KOPT-K1 (cell line): Measurements from ENCODE around the gene REEP1.

Experiments
- H3K27ac ChIP-seq: fragments of 200-600 bp; sonication (generic); 2 replicates; pipeline ENCODE4 v1.5.1; 2016; ENCODE audit warnings: antibody characterized with exemption, mild to moderate bottlenecking, low read depth, low read length; ENCODE audit not compliant: poor library complexity, severe bottlenecking
- H3K36me3 ChIP-seq: fragments of 200-600 bp; sonication (generic); 2 replicates; pipeline ENCODE4 v1.5.1; 2017; ENCODE audit warnings: antibody characterized with exemption, mild to moderate bottlenecking, low read length, moderate library complexity; ENCODE audit not compliant: insufficient read depth
- H3K9me3 ChIP-seq: fragments of 200-600 bp; sonication (generic); 2 replicates; pipeline ENCODE4 v1.5.1; 2017; ENCODE audit warnings: antibody characterized with exemption, low read length, mild to moderate bottlenecking; ENCODE audit not compliant: insufficient read depth, poor library complexity, severe bottlenecking

The REEP1 gene, protein sequence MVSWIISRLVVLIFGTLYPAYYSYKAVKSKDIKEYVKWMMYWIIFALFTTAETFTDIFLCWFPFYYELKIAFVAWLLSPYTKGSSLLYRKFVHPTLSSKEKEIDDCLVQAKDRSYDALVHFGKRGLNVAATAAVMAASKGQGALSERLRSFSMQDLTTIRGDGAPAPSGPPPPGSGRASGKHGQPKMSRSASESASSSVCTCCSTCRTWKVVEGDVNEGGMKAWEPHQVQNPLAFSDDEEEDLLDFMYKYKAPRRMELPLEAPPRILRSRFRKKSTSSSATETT

DNA sequence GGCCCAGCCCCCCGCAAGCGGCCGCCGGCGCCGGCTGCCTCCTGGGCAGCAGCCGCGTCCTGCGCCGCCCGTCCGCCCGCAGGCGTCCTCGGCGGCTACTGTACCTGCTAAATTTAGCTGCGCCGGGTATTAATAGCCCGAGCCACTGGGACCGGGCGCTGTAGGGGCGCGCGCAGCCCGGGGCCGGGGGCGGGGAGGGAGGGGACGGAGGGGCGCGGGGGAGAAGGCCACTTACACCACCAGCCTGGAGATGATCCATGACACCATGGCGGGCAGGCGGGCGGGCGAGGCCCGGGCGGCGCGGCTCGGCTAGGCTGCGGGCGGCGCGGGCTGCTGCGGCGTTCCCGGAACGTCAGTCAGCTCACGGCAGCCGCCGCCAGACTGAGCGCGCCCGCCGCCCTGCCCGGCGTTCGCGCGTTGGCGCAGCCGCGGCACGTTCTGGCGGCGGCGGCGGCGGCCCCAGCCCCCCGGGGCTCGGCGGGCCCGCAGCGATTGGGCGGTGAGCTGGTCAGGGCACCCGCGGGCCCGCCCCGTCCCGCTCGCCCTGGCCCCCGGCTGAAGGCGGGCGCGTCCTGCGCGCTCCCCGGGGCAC is at the start of gene REEP1:
Gene REEP1, minus strand, starts transcription at position 383 of the 592 bp plus-strand sequence. Its CDS starts 116 bp downstream, at position 267.
- no peaks in the 10 kb centered on the region for H3K36me3 ChIP-seq
- H3K9me3 ChIP-seq = peaks cover 30% of the 10 kb centered on the region
- H3K27ac ChIP-seq = no peak within 1 kb of the TSS

DNA sequence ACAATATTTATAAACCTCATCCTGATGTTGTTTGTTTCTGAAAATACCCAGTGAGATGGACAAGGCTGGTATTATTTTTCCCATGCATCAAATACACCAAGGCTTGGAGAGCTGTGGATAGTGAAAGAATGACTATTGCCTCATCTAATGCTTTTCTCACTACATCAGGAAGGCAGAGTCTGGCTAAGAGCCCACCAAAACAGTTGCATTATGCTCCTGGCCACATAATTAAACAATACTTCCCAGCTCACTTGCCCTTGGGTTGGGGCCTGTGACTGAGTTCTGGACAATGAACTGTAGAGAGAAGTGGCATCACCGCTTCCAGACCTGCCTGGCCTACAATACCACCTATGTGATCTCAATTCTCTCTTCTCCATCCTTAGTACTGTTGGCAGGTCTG is 46.4 kb upstream of the REEP1 start:
- H3K27ac ChIP-seq = no peak overlapping the region
- no peaks in the 10 kb centered on the region for H3K36me3 ChIP-seq
- no peaks in the 10 kb centered on the region for H3K9me3 ChIP-seq

DNA sequence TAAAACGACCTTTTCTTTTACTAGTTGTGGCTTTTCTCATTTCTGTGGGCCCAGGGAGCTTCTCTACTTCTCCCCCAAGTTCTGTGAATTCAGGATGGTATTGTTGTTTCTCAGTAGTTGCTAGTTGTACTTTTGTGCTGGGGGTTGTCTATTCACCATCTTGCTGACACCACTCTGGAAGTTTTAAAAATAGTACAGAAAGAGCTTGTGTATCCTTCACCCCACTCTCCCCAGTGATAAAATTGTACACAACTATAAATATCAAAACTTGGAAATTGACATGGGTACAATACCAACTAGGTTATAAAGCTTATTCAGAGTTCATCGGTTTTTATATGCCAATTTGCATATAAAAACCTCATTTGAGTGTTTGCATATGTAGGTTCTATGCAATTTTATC is 45.3 kb upstream of the REEP1 start:
- no peaks in the 10 kb centered on the region for H3K9me3 ChIP-seq
- no peak overlapping the region for H3K27ac ChIP-seq

DNA sequence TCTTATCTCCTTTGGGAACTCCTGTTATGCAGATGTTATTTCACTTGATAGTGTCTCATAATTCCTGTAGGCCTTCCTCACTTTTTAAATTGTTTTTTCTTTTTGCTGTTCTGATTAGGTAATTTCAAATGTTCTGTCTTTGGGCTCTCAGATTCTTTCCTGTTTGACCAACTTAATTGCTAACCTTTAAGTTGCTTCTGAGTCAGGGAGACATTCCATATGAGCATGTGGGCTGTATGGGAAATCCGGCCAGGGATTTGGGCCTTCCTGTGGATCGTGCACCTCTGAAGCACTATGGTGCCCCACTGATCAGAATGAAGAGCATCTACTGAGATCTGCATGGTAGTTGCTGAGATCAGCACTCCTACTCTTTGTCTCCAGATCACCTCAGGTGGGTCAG is 44.7 kb upstream of the REEP1 start:
- Histone ChIP-seq H3K36me3 (no peaks in the 10 kb centered on the region), H3K9me3 (no peaks in the 10 kb centered on the region), H3K27ac (no peak overlapping the region)

More for the DNA sequence above, 45.3 kb upstream of the REEP1 start:
- no peaks in the 10 kb centered on the region for H3K36me3 ChIP-seq

DNA sequence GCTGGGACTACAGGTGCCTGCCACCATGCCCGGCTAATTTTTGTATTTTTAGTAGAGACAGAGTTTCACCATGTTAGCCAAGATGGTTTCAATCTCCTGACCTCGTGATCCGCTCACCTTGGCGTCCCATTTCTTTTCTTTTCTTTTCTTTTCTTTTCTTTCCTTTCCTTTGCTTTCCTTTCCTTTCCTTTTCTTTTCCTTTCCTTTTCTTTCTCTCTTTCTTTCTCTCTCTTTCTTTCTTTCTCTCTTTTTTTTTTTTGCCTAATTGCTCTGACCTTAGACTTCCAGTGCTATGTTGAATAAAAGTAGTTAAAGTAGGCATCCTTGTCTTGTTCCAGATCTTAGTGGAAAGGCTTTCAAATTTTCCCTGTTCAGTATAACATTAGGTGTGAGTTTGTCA is 41.0 kb upstream of the REEP1 start:
- Histone ChIP-seq H3K9me3 (no peaks in the 10 kb centered on the region), H3K36me3 (no peaks in the 10 kb centered on the region), H3K27ac (no peak overlapping the region)

DNA sequence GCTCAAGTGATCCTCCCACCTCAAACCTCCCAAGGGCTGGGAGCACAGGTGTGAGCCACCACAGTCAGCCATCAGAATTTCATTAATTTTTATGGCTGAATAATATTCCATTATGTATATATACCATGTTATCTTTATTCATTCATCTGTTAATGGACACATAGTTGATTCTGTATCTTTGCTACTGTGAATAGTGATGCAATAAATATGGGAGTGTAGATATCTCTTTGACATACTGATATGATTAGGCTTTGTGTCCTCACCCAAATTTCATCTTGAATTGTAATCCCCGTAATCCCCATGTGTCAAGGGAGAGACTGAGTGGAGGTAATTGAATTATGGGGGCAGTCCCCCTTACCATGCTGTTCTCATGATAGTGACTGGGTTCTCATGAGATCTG is 38.2 kb upstream of the REEP1 start:
- Histone ChIP-seq H3K27ac (no peak overlapping the region), H3K9me3 (peaks cover 2% of the 10 kb centered on the region), H3K36me3 (no peaks in the 10 kb centered on the region)

DNA sequence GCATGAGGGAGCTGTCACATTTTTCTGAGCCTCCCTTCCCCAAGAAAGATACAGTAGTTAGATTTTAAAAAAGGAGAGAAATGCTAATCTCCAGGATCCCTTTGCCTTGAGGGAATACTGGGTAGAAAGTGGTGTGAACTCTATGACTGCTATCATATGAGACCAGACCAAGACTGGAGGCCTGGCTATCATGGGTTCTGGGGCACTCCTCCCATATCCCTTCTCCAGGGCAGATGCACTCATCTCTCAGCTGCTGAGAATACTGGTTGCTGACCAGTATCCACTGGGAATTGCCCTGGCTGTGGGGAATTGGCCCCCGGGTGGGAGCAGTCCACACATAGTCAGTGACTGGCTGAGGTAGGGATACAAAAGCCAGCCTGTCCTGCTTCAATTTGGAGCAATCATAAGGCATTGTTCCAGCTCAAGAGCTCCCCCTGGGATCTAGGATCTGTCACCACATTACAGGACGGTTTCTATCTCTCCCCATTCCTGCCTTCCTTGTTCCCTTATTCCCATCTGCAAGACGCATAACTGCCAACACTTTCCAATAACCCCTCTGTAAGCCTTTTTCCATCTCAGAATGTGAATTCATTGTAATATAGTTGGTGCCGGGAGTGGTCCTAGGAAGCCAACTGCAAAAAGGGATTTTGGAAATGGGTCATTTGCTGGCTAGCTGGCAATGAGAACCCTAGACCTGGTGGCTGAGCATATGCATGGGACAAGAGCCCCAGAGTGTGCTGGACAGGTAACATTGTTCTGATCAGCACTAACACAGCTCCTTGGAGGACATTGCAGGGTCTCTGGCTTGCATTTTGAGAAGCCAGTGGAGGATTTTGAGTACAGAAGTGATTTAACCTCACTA is 35.4 kb upstream of the REEP1 start:
- H3K9me3 ChIP-seq = peaks cover 5% of the 10 kb centered on the region
- H3K36me3 ChIP-seq = no peaks in the 10 kb centered on the region
- H3K27ac ChIP-seq = no peak overlapping the region

DNA sequence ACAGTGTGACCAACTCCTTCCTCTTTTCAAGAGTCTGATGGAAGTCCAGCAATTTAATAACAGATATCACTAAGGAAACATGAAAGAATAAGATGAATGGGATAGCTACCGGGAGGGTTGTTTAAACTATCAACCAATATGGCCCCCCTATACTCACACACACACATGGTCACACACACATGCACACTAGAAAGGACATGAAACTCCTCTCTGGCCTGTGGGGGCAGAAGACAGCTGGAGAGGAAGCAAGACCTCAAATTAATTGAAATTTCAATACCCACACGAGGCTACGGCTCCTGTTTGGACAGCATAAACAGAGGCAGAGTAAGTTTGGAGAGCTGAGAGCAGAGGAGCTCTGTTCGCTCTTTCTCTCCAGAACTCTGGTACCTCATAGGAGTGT is 34.7 kb upstream of the REEP1 start:
- Histone ChIP-seq H3K27ac (no peak overlapping the region), H3K36me3 (no peaks in the 10 kb centered on the region), H3K9me3 (peaks cover 5% of the 10 kb centered on the region)

DNA sequence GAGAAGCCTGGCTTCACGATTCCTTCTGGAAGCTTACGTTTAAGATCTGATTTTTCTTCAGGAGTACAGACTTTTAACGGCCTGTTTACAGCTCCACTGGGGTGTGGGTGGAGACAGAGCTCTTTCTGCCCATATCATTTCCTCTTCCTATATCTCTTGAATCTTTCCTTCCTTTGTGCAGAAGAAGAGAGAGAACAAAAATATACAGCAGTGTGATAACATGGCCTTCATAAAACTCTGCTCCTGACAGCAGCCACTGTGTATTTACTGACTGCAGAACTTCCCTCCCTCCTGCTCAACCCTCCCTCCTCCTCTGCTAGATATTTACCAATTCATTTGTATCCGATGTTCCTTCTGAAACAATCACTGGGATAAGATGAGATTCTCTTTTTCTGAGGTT is 34.1 kb upstream of the REEP1 start:
- Histone ChIP-seq H3K36me3 (no peaks in the 10 kb centered on the region), H3K9me3 (peaks cover 5% of the 10 kb centered on the region), H3K27ac (peak overlapping the region; percentile 22)

DNA sequence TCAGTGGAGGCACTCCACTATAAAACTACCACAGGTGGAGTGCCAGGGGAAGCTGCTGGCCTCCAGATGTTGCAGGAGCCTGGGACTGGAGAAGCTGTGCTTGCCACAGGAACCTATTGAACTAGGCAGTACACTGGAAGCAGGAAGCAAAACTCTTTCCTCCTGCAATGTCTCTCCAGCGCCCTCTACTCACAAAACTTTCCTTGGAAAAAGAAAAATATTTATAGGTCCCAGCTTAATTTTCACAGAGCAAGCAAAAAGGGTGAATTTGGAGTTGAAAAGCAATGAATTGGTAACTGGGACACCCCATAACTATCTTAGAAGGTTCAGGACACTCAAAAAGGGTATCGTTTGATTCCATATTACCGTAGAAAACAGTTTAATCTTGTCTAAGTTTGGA is 33.2 kb upstream of the REEP1 start:
- Histone ChIP-seq H3K27ac (no peak overlapping the region), H3K9me3 (peaks cover 5% of the 10 kb centered on the region), H3K36me3 (no peaks in the 10 kb centered on the region)

DNA sequence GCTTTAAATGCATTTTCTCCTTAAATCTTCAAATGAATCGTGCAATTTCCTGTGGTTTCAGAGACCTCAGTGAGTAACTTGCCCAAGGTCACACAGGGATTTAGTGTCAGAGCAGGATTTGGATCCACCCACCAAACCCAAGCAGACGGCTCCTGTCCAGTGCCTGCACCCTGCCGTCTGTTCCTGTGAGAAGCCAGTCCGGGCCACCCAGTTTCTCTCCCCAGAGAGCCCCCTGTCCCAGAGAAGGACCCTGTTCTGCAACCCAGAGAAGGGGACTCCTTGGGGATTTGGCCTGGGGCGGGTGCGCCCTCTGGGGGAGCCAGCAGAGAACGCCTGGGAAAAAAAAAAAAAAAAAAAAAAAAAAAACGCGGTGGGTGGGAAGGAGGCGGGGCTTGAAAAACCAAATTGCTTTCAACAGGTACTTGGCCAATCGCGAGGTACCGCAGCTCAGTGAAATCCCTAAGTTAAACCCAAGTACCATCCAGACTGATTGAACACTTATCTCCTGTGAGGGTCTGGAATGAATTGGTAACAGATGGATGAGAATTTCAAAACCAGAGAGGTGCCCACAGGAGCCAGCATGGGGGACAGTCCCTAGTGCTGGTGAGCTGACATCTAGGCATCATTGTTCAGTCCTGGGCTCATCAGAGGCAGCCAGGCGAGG is 30.9 kb upstream of the REEP1 start:
- Histone ChIP-seq H3K27ac (no peak overlapping the region), H3K9me3 (peaks cover 5% of the 10 kb centered on the region)

DNA sequence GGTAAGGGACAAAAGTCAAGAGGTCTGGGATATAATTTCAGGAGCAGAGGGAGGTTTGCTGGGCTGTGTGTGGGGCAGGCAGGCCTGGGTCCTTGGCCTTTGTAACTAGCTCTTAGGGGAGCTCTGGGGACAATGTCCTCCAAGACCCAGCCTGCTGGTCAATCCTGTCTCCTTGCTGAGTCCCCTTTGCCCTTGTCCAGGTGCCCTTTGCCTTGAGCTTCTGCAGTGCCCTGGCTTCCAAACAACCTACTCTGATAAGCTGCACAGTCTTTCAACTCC is 30.0 kb upstream of the REEP1 start:
- Histone ChIP-seq H3K36me3 (no peaks in the 10 kb centered on the region), H3K27ac (no peak overlapping the region), H3K9me3 (peaks cover 5% of the 10 kb centered on the region)

More for the DNA sequence above, 30.9 kb upstream of the REEP1 start:
- no peaks in the 10 kb centered on the region for H3K36me3 ChIP-seq

DNA sequence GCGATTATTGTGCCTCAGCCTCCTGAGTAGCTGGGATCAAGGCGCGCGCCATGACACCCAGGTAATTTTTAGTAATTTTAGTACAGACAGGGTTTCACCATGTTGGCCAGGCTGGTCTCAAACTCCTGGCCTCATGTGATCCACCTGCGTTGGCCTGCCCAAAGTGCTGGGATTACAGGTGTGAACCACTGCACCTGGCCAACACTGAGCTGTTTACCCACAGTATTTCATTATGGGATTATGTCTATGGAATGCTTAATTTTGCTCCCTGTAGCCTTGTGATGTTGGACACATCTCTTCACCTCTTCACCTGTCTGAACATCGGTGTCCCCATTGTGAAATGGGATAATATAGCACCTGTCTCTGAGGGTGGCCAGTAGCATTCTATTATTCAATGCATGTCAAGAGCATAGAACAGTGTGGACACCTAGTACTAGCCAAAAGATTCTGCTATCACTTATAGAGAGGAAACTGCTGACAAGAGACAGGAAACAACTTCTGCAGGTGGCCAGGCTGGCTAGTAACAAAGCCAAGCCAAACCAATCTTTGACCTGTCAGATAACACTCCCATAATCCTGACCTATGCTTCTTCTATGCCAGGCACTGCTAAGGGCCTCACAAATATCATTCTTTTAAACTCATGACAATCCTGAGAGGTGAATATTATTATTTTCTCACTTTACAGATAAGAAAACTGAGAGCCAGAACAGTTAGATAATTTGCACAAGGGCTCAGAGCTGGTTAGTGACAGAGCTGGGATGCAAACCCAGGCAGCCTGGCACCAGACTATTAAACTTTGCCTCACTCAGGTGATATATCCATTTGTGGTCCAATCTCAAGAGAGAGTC is 29.4 kb upstream of the REEP1 start:
- no peak overlapping the region for H3K27ac ChIP-seq
- no peaks in the 10 kb centered on the region for H3K36me3 ChIP-seq

DNA sequence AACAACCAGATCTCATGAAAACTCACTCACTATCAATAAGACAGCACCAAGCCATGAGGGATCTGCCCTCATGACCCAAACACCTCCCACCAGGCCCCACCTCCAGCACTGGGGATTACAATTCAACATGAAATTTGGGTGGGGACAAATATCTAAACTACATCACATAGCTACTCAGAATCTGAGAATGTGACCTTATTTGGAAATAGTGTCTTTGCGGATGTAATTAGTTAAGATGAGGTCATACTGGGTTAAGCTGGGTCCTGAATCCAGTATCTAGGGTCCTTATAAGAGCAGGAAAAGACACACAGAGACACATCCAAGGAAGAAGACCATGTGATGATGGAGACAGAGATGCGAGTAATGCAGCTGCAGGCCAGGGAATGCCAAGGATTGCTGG is 27.5 kb upstream of the REEP1 start:
- H3K9me3 ChIP-seq = no peaks in the 10 kb centered on the region
- no peak overlapping the region for H3K27ac ChIP-seq
- no peaks in the 10 kb centered on the region for H3K36me3 ChIP-seq

More for the DNA sequence above, 29.4 kb upstream of the REEP1 start:
- peaks cover 5% of the 10 kb centered on the region for H3K9me3 ChIP-seq
